ENCODE results near the gene TATDN2. TPM values are rescaled to one million over a fixed set of nuclear protein-coding genes. Genes with fewer than 3 reads are reported as not detected.

Gene TATDN2, protein sequence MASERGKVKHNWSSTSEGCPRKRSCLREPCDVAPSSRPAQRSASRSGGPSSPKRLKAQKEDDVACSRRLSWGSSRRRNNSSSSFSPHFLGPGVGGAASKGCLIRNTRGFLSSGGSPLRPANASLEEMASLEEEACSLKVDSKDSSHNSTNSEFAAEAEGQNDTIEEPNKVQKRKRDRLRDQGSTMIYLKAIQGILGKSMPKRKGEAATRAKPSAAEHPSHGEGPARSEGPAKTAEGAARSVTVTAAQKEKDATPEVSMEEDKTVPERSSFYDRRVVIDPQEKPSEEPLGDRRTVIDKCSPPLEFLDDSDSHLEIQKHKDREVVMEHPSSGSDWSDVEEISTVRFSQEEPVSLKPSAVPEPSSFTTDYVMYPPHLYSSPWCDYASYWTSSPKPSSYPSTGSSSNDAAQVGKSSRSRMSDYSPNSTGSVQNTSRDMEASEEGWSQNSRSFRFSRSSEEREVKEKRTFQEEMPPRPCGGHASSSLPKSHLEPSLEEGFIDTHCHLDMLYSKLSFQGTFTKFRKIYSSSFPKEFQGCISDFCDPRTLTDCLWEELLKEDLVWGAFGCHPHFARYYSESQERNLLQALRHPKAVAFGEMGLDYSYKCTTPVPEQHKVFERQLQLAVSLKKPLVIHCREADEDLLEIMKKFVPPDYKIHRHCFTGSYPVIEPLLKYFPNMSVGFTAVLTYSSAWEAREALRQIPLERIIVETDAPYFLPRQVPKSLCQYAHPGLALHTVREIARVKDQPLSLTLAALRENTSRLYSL
- total RNA-seq = 10 to 100 TPM; 15.9 to 55.7 (median 26.7) TPM

DNA sequence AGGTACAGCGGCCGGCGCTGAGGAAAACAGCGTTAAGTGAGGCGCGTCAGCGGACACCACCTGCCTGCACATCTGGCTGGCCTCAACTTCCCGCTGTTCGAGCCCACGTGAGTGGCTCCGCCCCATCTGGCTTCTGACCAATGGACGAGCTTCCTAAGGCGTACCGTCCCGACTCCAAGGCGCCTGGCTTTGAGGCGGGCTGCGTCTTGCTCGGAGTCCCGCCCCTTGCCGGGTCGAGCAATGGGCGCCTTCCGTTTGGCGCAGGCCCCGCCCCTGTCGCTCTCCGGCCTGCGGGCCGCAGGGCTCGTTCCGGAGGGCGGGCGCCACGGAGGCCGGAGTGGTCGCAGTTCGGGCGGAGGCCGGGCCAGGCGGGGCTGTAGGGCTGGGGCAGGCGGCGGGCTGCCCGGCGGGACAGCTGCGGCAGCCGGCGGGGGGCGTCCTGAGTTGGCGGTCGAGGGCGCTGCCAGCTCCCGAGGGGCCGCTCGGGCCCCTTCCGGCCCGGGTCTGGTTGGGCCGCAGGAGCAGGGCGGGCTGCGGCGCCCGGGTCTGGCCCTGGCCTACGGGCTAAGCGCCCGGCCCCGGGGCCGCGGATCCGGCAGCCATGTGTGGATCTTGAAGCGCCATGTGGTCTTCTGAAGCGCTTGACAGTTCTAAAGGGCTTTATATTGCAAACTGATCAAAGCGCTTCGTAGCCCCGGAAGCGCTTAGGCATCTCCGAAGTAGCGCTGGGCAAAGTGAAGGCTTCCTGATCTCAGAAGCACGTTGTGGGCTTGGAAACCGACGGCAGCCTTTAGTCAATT lies at the start of gene TATDN2:
Gene TATDN2, plus strand, starts transcription at position 276 of the 800 bp plus-strand sequence. CDS start 742 bp downstream, outside the sequence.
- H3K9me3 ChIP-seq = no peaks in the 10 kb centered on the region
- no peaks in the 10 kb centered on the region for H3K36me3 ChIP-seq
- intact Hi-C loops (cut with DNase I; ENCODE audit: low total_unique reads) = no loop called here
- TF ChIP-seq, protein P1, sequence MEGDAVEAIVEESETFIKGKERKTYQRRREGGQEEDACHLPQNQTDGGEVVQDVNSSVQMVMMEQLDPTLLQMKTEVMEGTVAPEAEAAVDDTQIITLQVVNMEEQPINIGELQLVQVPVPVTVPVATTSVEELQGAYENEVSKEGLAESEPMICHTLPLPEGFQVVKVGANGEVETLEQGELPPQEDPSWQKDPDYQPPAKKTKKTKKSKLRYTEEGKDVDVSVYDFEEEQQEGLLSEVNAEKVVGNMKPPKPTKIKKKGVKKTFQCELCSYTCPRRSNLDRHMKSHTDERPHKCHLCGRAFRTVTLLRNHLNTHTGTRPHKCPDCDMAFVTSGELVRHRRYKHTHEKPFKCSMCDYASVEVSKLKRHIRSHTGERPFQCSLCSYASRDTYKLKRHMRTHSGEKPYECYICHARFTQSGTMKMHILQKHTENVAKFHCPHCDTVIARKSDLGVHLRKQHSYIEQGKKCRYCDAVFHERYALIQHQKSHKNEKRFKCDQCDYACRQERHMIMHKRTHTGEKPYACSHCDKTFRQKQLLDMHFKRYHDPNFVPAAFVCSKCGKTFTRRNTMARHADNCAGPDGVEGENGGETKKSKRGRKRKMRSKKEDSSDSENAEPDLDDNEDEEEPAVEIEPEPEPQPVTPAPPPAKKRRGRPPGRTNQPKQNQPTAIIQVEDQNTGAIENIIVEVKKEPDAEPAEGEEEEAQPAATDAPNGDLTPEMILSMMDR (IDR thresholded peaks at IDR 0.05) = peak in 1 of 4 experiments; percentile 27
- peak; percentile 69 to 90 for TF ChIP-seq POLR2A (IDR thresholded peaks at IDR 0.05)
- DNase-seq = peak; percentile 97 to 98
- peak within 1 kb of the TSS; percentile 87 to 94 for H3K27ac ChIP-seq
- peak within 1 kb of the TSS; percentile 71 to 93 for H3K4me3 ChIP-seq
- H3K27me3 ChIP-seq = no peaks in the 10 kb centered on the region
- peaks cover 0 to 4% of the 10 kb centered on the region in 2 donors for H3K4me1 ChIP-seq

DNA sequence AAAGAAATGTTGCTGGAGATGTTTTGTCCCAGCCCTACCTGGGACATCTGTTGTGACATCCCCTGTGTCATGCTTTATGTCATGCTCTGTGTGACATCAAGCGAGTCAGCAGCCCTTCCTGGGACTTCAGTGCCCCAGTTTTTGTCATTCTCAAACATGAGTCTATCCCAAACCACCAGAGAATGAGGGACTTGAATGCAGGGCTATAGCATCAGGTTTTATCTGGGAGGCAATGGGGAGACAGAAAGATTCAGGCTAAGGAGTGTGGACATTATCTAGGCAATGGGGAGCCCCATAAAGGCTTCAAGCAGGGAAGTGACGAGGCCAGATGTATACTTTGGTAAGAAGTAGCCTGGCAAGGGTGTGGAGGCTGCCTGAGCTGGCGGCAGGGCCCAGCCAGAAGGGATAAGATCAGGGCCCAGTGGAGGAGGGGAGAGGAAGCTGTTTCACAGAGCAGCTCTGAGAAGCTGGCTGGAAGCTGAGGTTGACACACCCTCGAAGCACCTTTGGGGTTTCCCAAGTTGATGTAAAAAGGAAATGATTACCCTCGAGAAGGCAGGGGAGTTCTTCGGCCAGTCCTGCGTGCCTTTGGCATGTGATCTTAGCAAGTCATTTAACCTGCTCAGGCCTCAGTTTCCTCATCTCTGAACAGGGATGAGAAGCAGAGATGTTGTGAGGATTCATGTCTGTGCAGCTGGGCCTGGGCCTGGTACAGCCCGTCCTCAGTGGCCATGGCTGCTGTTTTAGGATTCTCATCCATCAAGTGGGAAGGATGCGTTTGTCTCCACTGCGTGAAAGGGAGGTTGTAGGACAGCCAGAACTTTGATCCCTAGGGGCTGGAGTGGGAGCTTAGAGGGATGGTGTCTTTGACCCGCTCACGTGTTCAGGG lies 49.3 kb upstream of the TATDN2 start:
- H3K4me1 ChIP-seq = peaks cover 0 to 6% of the 10 kb centered on the region in 2 donors
- DNase-seq = no peak
- intact Hi-C loops (cut with DNase I; ENCODE audit: low total_unique reads) = no loop called here

DNA sequence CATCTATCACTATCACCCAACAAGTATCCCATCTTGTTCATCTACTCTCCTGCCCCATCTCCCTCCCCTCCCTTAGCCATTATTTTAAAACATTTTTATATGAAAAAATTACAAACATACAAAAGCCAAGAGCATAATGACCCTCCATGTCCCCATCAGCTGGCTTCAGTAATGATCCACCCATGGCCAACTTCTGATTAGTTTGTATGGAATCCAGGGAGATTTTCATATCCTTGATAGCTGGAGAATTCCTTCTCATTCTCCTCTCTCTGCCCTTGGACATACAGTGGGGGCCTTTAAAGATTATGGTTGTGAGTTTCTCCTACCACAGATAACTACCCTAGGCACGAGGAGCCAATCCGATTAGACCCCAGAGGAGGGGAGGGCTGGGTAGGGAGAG lies 43.3 kb upstream of the TATDN2 start:
- intact Hi-C loops (cut with DNase I; ENCODE audit: low total_unique reads) = no loop called here
- H3K4me3 ChIP-seq = no peak overlapping the region
- H3K9me3 ChIP-seq = no peaks in the 10 kb centered on the region
- H3K27me3 ChIP-seq = no peaks in the 10 kb centered on the region
- TF ChIP-seq POLR2A (IDR thresholded peaks at IDR 0.05) = no peak
- TF ChIP-seq, protein P1 (IDR thresholded peaks at IDR 0.05) = no peak
- no peaks in the 10 kb centered on the region for H3K4me1 ChIP-seq
- H3K36me3 ChIP-seq = no peaks in the 10 kb centered on the region
- DNase-seq = no peak
- peak overlapping the region; percentile 30 to 67 for H3K27ac ChIP-seq

More for the DNA sequence above, 49.3 kb upstream of the TATDN2 start:
- Histone ChIP-seq H3K27me3 (no peaks in the 10 kb centered on the region), H3K4me3 (no peak overlapping the region), H3K36me3 (no peaks in the 10 kb centered on the region), H3K27ac (no peak overlapping the region), H3K9me3 (no peaks in the 10 kb centered on the region)
- TF ChIP-seq, protein P1 (IDR thresholded peaks at IDR 0.05) = no peak
- no peak for TF ChIP-seq POLR2A (IDR thresholded peaks at IDR 0.05)

DNA sequence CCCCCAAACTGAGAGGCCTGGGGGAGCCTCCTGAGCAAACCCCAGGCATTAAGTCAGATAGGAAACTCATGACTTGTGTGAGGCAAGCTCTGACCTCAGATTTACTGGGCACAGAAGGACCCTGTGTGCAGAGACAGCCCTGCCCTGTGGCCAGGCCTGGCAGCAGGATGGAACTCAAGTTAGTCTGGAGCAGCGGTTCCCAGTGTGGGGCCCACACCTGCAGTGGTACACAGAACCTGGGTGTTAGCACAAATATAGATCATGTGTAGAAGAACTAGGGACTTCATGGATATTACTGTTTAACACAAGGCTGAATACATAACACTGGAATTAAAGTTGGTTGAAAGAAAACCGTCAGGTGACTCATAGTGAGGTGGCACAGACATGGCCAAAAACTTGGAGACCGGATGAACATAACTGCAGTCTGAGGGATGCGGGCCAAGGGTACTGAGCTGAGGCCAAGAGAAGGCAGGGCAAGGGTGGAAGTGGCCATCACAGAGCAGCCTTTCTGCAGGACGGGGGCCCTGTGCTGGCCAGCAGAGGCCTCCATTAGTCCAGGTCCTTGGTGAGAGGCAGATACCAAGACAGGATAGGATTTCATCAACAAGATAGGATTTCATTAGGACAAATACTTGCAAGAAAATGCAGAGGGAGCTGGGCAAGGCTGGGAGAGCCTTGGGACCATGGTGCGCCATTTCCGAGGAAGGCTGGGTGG lies 42.7 kb upstream of the TATDN2 start:
- no peaks in the 10 kb centered on the region for H3K27me3 ChIP-seq
- H3K27ac ChIP-seq = peak overlapping the region; percentile 30 to 67
- H3K9me3 ChIP-seq = no peaks in the 10 kb centered on the region
- intact Hi-C loops (cut with DNase I; ENCODE audit: low total_unique reads) = no loop called here
- no peak overlapping the region for H3K4me3 ChIP-seq
- H3K4me1 ChIP-seq = no peaks in the 10 kb centered on the region
- DNase-seq = peak; percentile 38 to 74
- H3K36me3 ChIP-seq = no peaks in the 10 kb centered on the region
- TF ChIP-seq, protein P1 (IDR thresholded peaks at IDR 0.05) = no peak
- no peak for TF ChIP-seq POLR2A (IDR thresholded peaks at IDR 0.05)

Measured in uterus (tissue), 4 donors.